ENCODE measurements around the gene SHB. TPM values are rescaled to one million over a fixed set of nuclear protein-coding genes. Genes with fewer than 3 reads are reported as not detected.

The SHB gene
- total and polyA plus RNA-seq, 2 donors (not counting 3 experiments of a cell fraction or from before 2014, with no cell fraction given), result 13.4 to 24.9 TPM

DNA sequence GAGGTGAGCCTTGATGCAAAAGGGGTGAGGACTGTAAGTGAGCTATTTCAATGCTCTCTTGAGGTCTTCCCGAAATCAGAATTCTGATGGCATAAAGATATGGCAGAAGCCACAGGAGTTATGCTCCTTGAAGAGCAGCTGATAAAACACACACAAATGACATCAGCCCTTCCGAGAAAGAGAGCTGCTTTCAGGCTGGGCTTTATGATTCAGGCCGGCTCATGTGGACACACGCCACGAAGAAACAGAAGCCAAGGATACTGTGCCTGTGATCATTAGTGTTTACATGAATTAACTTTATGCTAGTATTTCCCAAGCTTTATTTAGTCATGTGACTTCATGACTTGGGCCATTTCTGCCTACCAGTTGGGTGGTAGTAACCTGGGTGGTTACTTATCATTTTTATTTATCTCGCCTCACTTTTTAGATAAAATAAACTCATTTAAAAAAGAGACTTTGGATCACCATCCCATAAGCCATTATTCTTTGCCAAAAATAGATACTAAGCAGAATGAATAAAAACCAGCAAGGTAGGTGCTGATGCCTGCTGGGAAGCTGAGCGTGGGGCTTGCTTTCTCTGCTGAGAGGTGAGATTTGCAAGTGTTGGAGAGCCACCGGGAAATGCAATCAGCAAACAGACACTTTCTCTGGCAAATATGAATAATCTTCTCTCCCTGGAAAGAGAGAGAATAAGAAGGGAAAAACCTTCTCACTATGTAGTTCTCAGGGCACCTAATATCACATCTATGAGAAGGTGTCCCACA, 92.1 kb downstream of the SHB start:
- H3K9me3 ChIP-seq (replicated peaks; ENCODE audit: control insufficient read depth, insufficient read depth, low read length), result no peaks in the 10 kb centered on the region
- FAIRE-seq, result no peak
- no peak overlapping the region for H2AFZ ChIP-seq (ENCODE audit: low read depth, low read length)
- no peaks in the 10 kb centered on the region for H3K27me3 ChIP-seq (ENCODE audit: control insufficient read depth in 2 of 2, insufficient read depth in 2 of 2, low read length in 2 of 2)
- peaks cover 5% of the 10 kb centered on the region for H3K4me1 ChIP-seq (ENCODE audit: control insufficient read depth, extremely low read depth, insufficient read depth, low read length)
- ChIA-PET POLR2A (no interaction called here), CTCF (interaction anchor here (1.0 to 1.5 kb wide), 2 partner anchors 8 to 71 kb away, joined by 3 to 4 read pairs; no protein-coding TSS in a partner anchor)
- dilution Hi-C loops (cut with MboI; ENCODE audit: extremely low pct_ligation_motif_present, low sequenced_read_pairs) (no loop called here), intact Hi-C loops (cut with micrococcal nuclease) (no loop called here)
- no TSS peak for BruUV-seq (replicated peaks)
- no peaks in the 10 kb centered on the region for H3K79me2 ChIP-seq (ENCODE audit: control insufficient read depth, insufficient read depth, low read length)
- H3K4me3 ChIP-seq (replicated peaks in 1 of 3; ENCODE audit: insufficient read depth in 1 of 3, low read depth in 1 of 3, low read length in 3 of 3), result no peak overlapping the region
- no peak overlapping the region for H3K4me2 ChIP-seq (ENCODE audit: insufficient read depth, low read length)
- no peaks in the 10 kb centered on the region for H4K20me1 ChIP-seq (replicated peaks; ENCODE audit: control insufficient read depth, extremely low read depth, insufficient read depth, low read length)
- peaks cover 0 to 4% of the 10 kb centered on the region in 2 experiments for H3K36me3 ChIP-seq (ENCODE audit: control insufficient read depth in 2 of 2, extremely low read depth in 1 of 2, insufficient read depth in 2 of 2, low read length in 2 of 2)
- TF ChIP-seq JUN (IDR thresholded peaks at IDR 0.05; ENCODE audit: borderline replicate concordance, insufficient read depth, insufficient read length, low read depth) (no peak), MYC (IDR thresholded peaks at IDR 0.05; ENCODE audit: low read depth, low read length) (no peak), EZH2 (IDR thresholded peaks at IDR 0.05; ENCODE audit: borderline replicate concordance, low read depth, low read length, severe bottlenecking) (no peak), POLR2A (IDR thresholded peaks at IDR 0.05; ENCODE audit: low read depth, low read length) (no peak), FOS (IDR thresholded peaks at IDR 0.05; ENCODE audit: borderline replicate concordance, insufficient read depth, low read length) (no peak), GATA2 (IDR thresholded peaks at IDR 0.05; ENCODE audit: insufficient read depth, insufficient read length, low read depth, low read length) (no peak), POLR2AphosphoS5 (IDR thresholded peaks at IDR 0.05; ENCODE audit: insufficient read depth, low read depth, low read length) (no peak)
- TF ChIP-seq, protein P1, sequence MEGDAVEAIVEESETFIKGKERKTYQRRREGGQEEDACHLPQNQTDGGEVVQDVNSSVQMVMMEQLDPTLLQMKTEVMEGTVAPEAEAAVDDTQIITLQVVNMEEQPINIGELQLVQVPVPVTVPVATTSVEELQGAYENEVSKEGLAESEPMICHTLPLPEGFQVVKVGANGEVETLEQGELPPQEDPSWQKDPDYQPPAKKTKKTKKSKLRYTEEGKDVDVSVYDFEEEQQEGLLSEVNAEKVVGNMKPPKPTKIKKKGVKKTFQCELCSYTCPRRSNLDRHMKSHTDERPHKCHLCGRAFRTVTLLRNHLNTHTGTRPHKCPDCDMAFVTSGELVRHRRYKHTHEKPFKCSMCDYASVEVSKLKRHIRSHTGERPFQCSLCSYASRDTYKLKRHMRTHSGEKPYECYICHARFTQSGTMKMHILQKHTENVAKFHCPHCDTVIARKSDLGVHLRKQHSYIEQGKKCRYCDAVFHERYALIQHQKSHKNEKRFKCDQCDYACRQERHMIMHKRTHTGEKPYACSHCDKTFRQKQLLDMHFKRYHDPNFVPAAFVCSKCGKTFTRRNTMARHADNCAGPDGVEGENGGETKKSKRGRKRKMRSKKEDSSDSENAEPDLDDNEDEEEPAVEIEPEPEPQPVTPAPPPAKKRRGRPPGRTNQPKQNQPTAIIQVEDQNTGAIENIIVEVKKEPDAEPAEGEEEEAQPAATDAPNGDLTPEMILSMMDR (IDR thresholded peaks at IDR 0.05; ENCODE audit: extremely low read depth in 1 of 2, insufficient read depth in 1 of 2, low read depth in 1 of 2, low read length in 2 of 2), result no peak
- TF ChIP-seq, protein P2, sequence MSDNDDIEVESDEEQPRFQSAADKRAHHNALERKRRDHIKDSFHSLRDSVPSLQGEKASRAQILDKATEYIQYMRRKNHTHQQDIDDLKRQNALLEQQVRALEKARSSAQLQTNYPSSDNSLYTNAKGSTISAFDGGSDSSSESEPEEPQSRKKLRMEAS (IDR thresholded peaks at IDR 0.05; ENCODE audit: insufficient read depth, insufficient read length), result no peak
- H3K9ac ChIP-seq (replicated peaks; ENCODE audit: extremely low read depth, insufficient read depth, low read length), result no peak overlapping the region
- H3K9me1 ChIP-seq (replicated peaks; ENCODE audit: control insufficient read depth, extremely low read depth, insufficient read depth, low read length), result no peaks in the 10 kb centered on the region
- DNase-seq (ENCODE audit: low read depth, low spot score), result no peak
- no peak overlapping the region for H3K27ac ChIP-seq (ENCODE audit: insufficient read depth, low read depth, low read length)

Data from endothelial cell of umbilical vein (primary cell).